GM13977 (cell line): ENCODE measurements around the gene UNC45B.
"Not testable (repeated sequence)": the region's sequence is repeated elsewhere in the genome, so short reads cannot be mapped to it uniquely, and the experiment has no call there.

Experiments used
- DNase-seq: peaks from one replicate; pipeline ENCODE4 v3.0.0; 2012; ENCODE audit warnings: low spot score
- in situ Hi-C: fragments of 300-500 bp; cut with MboI; formaldehyde crosslinking; loops from one replicate; pipeline ENCODE4 v1.12.0; 2022; ENCODE audit warnings: low sequenced_read_pairs, low pct_unique_long_range_greater_than_20kb, mixed read lengths, inconsistent platforms; ENCODE audit not compliant: unreplicated experiment
- TF ChIP-seq, protein P1 (sequence below): IDR thresholded peaks from 2 replicates; pipeline ENCODE4 v1.5.1; 2012; ENCODE audit warnings: mild to moderate bottlenecking, control low read depth; ENCODE audit not compliant: insufficient read depth; ENCODE audit errors: extremely low read depth, missing control alignments

UNC45B gene

GRCh38 chr17:35141681-35142466, 5.7 kb upstream of the UNC45B start, which contains the start of gene NLE1:
TSS of gene NLE1 (minus strand) at chr17:35142303. CDS start at chr17:35142275, 28 bp downstream.
- TF ChIP-seq, protein P1, sequence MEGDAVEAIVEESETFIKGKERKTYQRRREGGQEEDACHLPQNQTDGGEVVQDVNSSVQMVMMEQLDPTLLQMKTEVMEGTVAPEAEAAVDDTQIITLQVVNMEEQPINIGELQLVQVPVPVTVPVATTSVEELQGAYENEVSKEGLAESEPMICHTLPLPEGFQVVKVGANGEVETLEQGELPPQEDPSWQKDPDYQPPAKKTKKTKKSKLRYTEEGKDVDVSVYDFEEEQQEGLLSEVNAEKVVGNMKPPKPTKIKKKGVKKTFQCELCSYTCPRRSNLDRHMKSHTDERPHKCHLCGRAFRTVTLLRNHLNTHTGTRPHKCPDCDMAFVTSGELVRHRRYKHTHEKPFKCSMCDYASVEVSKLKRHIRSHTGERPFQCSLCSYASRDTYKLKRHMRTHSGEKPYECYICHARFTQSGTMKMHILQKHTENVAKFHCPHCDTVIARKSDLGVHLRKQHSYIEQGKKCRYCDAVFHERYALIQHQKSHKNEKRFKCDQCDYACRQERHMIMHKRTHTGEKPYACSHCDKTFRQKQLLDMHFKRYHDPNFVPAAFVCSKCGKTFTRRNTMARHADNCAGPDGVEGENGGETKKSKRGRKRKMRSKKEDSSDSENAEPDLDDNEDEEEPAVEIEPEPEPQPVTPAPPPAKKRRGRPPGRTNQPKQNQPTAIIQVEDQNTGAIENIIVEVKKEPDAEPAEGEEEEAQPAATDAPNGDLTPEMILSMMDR = peak; percentile 97
- peak; percentile 94 for DNase-seq
- in situ Hi-C loops = no loop called here

GRCh38 chr17:35142467-35142796, 5.2 kb upstream of the UNC45B start:
- in situ Hi-C loops = no loop called here
- no peak for DNase-seq
- TF ChIP-seq, protein P1 = no peak

DNA sequence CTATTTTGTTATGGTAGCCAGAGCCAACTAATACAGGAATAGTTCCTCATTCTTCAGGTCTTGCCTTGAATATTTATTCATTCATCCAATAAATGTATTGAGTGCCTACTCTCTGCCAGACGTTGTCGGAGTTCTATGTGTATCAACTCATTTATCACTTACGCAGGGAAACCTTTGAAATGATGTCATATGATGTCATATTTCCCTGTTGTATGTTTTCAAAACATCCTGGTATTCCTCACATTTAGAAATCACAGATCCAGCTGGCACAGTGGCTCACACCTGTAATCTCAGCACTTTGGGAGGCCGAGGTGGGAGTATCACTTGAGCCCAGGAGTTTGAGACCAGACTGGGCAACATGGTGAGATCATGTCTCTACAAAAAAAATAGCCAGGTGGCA, 2.8 kb upstream of the UNC45B start:
- in situ Hi-C loops = no loop called here
- no peak for DNase-seq
- TF ChIP-seq, protein P1 = no peak

DNA sequence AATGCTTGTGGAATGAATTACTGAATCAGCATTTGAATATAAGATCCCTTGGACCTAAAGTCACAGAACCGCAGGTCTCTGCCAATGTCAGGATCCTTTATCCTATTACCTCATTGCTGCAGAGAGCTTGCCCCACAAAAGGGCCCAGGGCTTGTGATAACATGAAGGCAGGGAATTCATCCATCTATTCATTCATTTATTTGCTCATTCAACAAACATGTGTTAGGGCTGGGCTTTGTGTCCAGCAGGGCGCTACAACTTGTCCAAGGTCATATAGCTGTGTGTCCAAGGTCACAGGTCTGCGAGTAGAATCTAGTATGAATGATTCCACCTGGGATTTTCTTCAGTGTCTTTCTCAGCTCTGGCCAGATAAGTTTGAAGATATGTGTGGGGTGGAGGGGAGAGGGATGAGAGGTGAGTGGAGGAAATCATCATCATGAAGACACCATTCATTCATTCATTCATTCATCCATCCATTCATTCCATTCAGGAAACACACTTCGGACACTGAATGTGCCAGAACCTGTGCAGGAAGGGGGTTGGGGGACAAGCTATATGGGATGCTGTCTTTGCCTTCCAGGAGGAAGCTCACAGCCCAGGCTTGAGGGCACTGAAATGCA, 1.3 kb upstream of the UNC45B start:
- in situ Hi-C loops = no loop called here
- no peak for DNase-seq
- TF ChIP-seq, protein P1 = no peak

DNA sequence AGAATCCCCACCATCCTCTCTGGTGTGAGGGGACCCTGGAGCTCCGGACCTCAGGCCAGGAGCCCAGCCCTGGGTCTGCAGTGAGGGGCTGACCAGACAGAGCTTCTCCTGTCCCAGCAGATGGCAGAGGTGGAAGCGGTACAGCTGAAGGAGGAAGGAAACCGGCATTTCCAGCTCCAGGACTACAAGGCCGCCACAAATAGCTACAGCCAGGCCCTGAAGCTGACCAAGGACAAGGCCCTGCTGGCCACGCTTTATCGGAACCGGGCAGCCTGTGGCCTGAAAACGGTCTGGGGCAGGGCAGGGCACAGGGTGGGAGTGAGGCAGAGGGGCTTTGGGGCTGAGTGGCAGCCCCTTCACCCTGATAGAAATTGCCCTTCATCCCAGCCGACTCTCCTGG, 527 bp downstream of the UNC45B start:
- in situ Hi-C loops = no loop called here
- no peak for DNase-seq

DNA sequence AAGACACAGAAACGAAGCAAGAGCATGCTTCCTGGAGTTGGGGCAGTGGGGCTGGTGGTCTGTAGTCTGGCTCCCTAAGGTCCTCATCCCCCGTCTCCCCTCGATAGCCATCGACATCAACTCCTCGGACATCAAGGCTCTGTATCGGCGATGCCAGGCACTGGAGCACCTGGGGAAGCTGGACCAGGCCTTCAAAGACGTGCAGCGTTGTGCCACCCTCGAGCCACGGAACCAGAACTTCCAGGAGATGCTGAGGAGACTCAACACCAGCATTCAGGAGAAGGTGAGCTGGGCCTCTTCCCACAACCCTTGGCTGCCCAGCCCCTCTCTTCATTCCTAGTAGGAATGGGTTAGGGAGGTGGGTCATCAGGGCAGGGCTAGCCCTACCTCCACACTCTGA, 2.3 kb downstream of the UNC45B start:
- DNase-seq = no peak
- in situ Hi-C loops = loop anchor here (25.0 kb wide), 1 partner anchor 387 kb away; the partner anchor contains the start of gene SLFN12L
- TF ChIP-seq, protein P1 = no peak

More for the DNA sequence above, 527 bp downstream of the UNC45B start:
- TF ChIP-seq, protein P1 = no peak

DNA sequence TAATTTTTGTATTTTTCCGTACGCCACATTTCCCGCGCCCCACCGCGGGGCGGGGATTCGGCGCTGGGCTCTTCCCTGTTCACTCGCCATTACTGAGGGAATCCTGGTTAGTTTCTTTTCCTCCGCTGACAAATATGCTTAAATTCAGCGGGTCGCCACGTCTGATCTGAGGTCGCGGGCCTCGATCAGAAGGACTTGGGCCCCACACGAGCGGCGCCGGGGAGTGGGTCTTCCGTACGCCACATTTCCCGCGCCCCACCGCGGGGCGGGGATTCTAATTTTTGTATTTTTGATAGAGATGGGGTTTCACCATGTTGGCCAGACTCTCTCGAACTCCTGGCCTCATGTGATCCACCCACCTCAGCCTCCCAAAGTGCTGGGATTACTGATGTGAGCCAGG, 3.5 kb downstream of the UNC45B start:
- in situ Hi-C loops = loop anchor here (25.0 kb wide), 1 partner anchor 386 kb away; the partner anchor contains the start of gene SLFN12L

More for the DNA sequence above, 3.5 kb downstream of the UNC45B start:
- DNase-seq = not testable (repeated sequence)
